SK-N-MC (cell line): ENCODE data around the gene CCDC88A.
"Not testable (repeated sequence)": the region's sequence is repeated elsewhere in the genome, so short reads cannot be mapped to it uniquely, and the experiment has no call there.

Experiments used
- EZH2 ChIP-seq: fragments of 200-600 bp; sonication (generic); IDR thresholded peaks from one replicate; pipeline ENCODE4 v1.6.1; 2017; ENCODE audit warnings: antibody characterized with exemption
- FOXP2 ChIP-seq: optimal IDR thresholded peaks from 2 replicates; pipeline ENCODE3; 2011; ENCODE audit warnings: mild to moderate bottlenecking, moderate library complexity; ENCODE audit not compliant: insufficient read depth; ENCODE audit errors: extremely low read length, control extremely low read depth
- POLR2AphosphoS5 ChIP-seq: IDR thresholded peaks from 2 replicates; pipeline ENCODE4 v1.6.1; 2012; ENCODE audit warnings: mild to moderate bottlenecking, low read depth, low read length, borderline replicate concordance

DNA sequence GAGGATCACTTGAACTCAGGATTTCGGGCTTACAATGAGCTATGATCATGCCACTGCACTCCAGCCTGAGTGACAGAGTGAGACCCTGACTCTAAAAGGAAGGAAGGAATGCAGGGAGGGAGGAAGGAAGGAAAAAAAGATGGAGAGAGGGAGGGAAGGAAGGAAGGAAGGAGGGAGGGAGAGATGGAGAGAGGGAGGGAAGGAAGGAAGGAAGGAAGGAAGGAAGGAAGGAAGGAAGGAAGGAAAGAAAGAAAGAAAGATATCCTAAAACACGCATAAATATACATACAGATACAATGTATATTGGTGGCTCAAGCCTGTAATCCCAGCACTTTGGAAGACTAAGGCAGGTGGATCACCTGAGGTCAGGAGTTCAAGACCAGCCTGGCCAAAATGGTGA lies 145.3 kb downstream of the CCDC88A start:
- TF ChIP-seq EZH2, POLR2AphosphoS5, FOXP2: not testable (repeated sequence)
